HepG2 (cell line): ENCODE results near the gene ESRP2. TPM values are rescaled to one million over a fixed set of nuclear protein-coding genes. Genes with fewer than 3 reads are reported as not detected.

Experiments
- CHD4 ChIP-seq: fragments of 200-600 bp; sonication (generic); IDR thresholded peaks from 2 replicates; pipeline ENCODE4 v1.7.0; 2017; ENCODE audit warnings: mild to moderate bottlenecking, low read length, borderline replicate concordance
- MIER2 ChIP-seq: IDR thresholded peaks from 2 replicates; pipeline ENCODE4 v1.6.1; 2016; ENCODE audit warnings: missing biosample characterization, missing genetic modification reagents
- NBN ChIP-seq: fragments of 450-650 bp; conservative IDR thresholded peaks from 2 replicates; pipeline ENCODE4 v1.6.1; 2017
- NR1H2 ChIP-seq: sonication (generic); formaldehyde crosslinking; IDR thresholded peaks from 2 replicates; pipeline ENCODE4 v1.8.1; 2022; ENCODE audit warnings: low read depth, missing genetic modification reagents, borderline replicate concordance
- NR2F1 ChIP-seq, 2 experiments: fragments of 450-650 bp in 1 of 2; formaldehyde crosslinking in 1 of 2; IDR thresholded peaks; 2 replicates each; pipeline versions ENCODE4 v1.5.0 to v1.6.1; 2016 to 2020; ENCODE audit warnings: mild to moderate bottlenecking in 1 of 2, missing compliant biosample characterization in 1 of 2, missing genetic modification reagents in 1 of 2, moderate library complexity in 1 of 2
- REL ChIP-seq: sonication (generic); formaldehyde crosslinking; conservative IDR thresholded peaks from 2 replicates; pipeline ENCODE4 v1.8.0; 2022; ENCODE audit warnings: mild to moderate bottlenecking, missing genetic modification reagents, moderate library complexity
- SALL1 ChIP-seq: sonication (generic); formaldehyde crosslinking; IDR thresholded peaks from 2 replicates; pipeline ENCODE4 v1.8.0; 2022; ENCODE audit warnings: mild to moderate bottlenecking, missing genetic modification reagents
- SCMH1 ChIP-seq: sonication (generic); formaldehyde crosslinking; IDR thresholded peaks from 2 replicates; pipeline ENCODE4 v1.9.0; 2021; ENCODE audit warnings: missing genetic modification reagents, mild to moderate bottlenecking, borderline replicate concordance
- SETDB1 ChIP-seq: sonication (generic); formaldehyde crosslinking; IDR thresholded peaks from 2 replicates; pipeline ENCODE4 v1.5.1; 2020; ENCODE audit warnings: missing genetic modification reagents, mild to moderate bottlenecking, borderline replicate concordance
- SRY ChIP-seq: sonication (generic); formaldehyde crosslinking; IDR thresholded peaks from 2 replicates; pipeline ENCODE4 v1.8.0; 2022; ENCODE audit warnings: mild to moderate bottlenecking, missing genetic modification reagents
- U2AF1 ChIP-seq: fragments of 200-400 bp; formaldehyde crosslinking; optimal IDR thresholded peaks from 2 replicates; pipeline ENCODE3; 2017; ENCODE audit warnings: mild to moderate bottlenecking, low read depth, low read length
- ZFP62 ChIP-seq: sonication (generic); formaldehyde crosslinking; IDR thresholded peaks from 2 replicates; pipeline ENCODE4 v1.4.0; 2020; ENCODE audit warnings: missing genetic modification reagents
- ZNF335 ChIP-seq: sonication (generic); formaldehyde crosslinking; IDR thresholded peaks from 2 replicates; pipeline ENCODE4 v1.4.0; 2020; ENCODE audit warnings: missing genetic modification reagents
- ZNF501 ChIP-seq: sonication (generic); formaldehyde crosslinking; IDR thresholded peaks from 2 replicates; pipeline ENCODE4 v1.5.1; 2020; ENCODE audit warnings: mild to moderate bottlenecking, moderate library complexity, missing genetic modification reagents
- ZNF552 ChIP-seq: sonication (generic); formaldehyde crosslinking; IDR thresholded peaks from 2 replicates; pipeline ENCODE4 v1.9.0; 2022; ENCODE audit warnings: missing genetic modification reagents, mild to moderate bottlenecking, borderline replicate concordance
- ZNF766 ChIP-seq: sonication (generic); formaldehyde crosslinking; IDR thresholded peaks from 2 replicates; pipeline ENCODE4 v1.5.0; 2020; ENCODE audit warnings: missing genetic modification reagents, borderline replicate concordance
- polyA plus RNA-seq, 8 experiments: library from polyadenylated mRNA; depleted of rRNA in 3 of 8; stranded (reverse) in 7 of 8; unstranded in 1 of 8; fragments of >200 nt; fragmentation: Illumina TruSeq in 4 of 8; extraction: Trizol in 4 of 8; gene quantifications; 2 replicates each; pipeline versions ENCODE4 v1.2.1 to v1.2.3, GENCODE V29; 2011 to 2016; ENCODE audit warnings: low read depth in 4 of 8, missing spikeins in 1 of 8, mixed read lengths in 1 of 8; ENCODE audit not compliant: insufficient read depth in 1 of 8
- total RNA-seq, 5 experiments: library from RNA; depleted of rRNA; stranded (reverse); fragments of >200 nt; fragmentation: Illumina TruSeq; extraction: Trizol; gene quantifications; 2 replicates each; pipeline ENCODE4 v1.2.3, GENCODE V29; 2016; ENCODE audit warnings: low read depth in 1 of 5
- TF ChIP-seq, protein P1 (sequence below): sonication (generic); formaldehyde crosslinking; IDR thresholded peaks from 2 replicates; pipeline ENCODE4 v1.5.0; 2020; ENCODE audit warnings: missing genetic modification reagents, mild to moderate bottlenecking, borderline replicate concordance
- TF ChIP-seq, protein P2 (sequence below): sonication (generic); formaldehyde crosslinking; IDR thresholded peaks from 2 replicates; pipeline ENCODE4 v1.5.1; 2020; ENCODE audit warnings: mild to moderate bottlenecking, missing genetic modification reagents, moderate library complexity
- TF ChIP-seq, protein P3 (sequence below): IDR thresholded peaks from 2 replicates; pipeline ENCODE4 v1.6.1; 2016; ENCODE audit warnings: low read depth, borderline replicate concordance
- TF ChIP-seq, protein P4 (sequence below): sonication (generic); formaldehyde crosslinking; conservative IDR thresholded peaks from 2 replicates; pipeline ENCODE4 v1.5.0; 2020; ENCODE audit warnings: missing genetic modification reagents

ESRP2 gene
- total and polyA plus RNA-seq, 2 of the 13 experiments (the other 11 are each of a cell fraction or from before 2014, with no cell fraction given), result 21.1 to 32.4 TPM

GRCh38 chr16:68234188-68235107, 1.5 kb downstream of the ESRP2 start (continued):
- TF ChIP-seq, protein P1, sequence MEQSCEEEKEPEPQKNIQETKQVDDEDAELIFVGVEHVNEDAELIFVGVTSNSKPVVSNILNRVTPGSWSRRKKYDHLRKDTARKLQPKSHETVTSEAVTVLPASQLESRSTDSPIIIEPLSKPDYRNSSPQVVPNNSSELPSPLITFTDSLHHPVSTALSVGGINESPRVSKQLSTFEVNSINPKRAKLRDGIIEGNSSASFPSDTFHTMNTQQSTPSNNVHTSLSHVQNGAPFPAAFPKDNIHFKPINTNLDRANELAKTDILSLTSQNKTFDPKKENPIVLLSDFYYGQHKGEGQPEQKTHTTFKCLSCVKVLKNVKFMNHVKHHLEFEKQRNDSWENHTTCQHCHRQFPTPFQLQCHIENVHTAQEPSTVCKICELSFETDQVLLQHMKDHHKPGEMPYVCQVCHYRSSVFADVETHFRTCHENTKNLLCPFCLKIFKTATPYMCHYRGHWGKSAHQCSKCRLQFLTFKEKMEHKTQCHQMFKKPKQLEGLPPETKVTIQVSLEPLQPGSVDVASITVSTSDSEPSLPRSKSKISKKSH, result no peak
- TF ChIP-seq CHD4, result peak; percentile 59; the same call in 1 of the 2 replicates
- no peak for TF ChIP-seq NBN
- TF ChIP-seq SALL1 (CRISPR knock-in tag), result peak; percentile 90
- TF ChIP-seq U2AF1, result peak; percentile 7
- TF ChIP-seq ZNF766 (CRISPR knock-in tag), result no peak
- TF ChIP-seq SETDB1, result no peak
- peak; percentile 12 to 71; a peak in 2 of 4 replicates for TF ChIP-seq NR2F1 (CRISPR knock-in tag; IDR thresholded peaks at IDR 0.05)
- TF ChIP-seq REL, result no peak; the same call in 1 of the 2 replicates
- peak; percentile 5; the same call in 1 of the 2 replicates for TF ChIP-seq SRY
- TF ChIP-seq SCMH1 (CRISPR knock-in tag), result no peak
- TF ChIP-seq ZNF501 (CRISPR knock-in tag), result peak; percentile 73
- TF ChIP-seq, protein P2, sequence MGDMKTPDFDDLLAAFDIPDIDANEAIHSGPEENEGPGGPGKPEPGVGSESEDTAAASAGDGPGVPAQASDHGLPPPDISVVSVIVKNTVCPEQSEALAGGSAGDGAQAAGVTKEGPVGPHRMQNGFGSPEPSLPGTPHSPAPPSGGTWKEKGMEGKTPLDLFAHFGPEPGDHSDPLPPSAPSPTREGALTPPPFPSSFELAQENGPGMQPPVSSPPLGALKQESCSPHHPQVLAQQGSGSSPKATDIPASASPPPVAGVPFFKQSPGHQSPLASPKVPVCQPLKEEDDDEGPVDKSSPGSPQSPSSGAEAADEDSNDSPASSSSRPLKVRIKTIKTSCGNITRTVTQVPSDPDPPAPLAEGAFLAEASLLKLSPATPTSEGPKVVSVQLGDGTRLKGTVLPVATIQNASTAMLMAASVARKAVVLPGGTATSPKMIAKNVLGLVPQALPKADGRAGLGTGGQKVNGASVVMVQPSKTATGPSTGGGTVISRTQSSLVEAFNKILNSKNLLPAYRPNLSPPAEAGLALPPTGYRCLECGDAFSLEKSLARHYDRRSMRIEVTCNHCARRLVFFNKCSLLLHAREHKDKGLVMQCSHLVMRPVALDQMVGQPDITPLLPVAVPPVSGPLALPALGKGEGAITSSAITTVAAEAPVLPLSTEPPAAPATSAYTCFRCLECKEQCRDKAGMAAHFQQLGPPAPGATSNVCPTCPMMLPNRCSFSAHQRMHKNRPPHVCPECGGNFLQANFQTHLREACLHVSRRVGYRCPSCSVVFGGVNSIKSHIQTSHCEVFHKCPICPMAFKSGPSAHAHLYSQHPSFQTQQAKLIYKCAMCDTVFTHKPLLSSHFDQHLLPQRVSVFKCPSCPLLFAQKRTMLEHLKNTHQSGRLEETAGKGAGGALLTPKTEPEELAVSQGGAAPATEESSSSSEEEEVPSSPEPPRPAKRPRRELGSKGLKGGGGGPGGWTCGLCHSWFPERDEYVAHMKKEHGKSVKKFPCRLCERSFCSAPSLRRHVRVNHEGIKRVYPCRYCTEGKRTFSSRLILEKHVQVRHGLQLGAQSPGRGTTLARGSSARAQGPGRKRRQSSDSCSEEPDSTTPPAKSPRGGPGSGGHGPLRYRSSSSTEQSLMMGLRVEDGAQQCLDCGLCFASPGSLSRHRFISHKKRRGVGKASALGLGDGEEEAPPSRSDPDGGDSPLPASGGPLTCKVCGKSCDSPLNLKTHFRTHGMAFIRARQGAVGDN (CRISPR knock-in tag), result peak; percentile 73
- TF ChIP-seq, protein P3, sequence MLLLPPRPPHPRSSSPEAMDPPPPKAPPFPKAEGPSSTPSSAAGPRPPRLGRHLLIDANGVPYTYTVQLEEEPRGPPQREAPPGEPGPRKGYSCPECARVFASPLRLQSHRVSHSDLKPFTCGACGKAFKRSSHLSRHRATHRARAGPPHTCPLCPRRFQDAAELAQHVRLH (CRISPR knock-in tag), result no peak
- TF ChIP-seq, protein P4, sequence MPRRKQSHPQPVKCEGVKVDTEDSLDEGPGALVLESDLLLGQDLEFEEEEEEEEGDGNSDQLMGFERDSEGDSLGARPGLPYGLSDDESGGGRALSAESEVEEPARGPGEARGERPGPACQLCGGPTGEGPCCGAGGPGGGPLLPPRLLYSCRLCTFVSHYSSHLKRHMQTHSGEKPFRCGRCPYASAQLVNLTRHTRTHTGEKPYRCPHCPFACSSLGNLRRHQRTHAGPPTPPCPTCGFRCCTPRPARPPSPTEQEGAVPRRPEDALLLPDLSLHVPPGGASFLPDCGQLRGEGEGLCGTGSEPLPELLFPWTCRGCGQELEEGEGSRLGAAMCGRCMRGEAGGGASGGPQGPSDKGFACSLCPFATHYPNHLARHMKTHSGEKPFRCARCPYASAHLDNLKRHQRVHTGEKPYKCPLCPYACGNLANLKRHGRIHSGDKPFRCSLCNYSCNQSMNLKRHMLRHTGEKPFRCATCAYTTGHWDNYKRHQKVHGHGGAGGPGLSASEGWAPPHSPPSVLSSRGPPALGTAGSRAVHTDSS (CRISPR knock-in tag), result no peak
- TF ChIP-seq ZFP62 (CRISPR knock-in tag), result no peak
- no peak; the same call in 1 of the 2 replicates for TF ChIP-seq ZNF335
- no peak for TF ChIP-seq MIER2 (CRISPR knock-in tag)
- TF ChIP-seq ZNF552 (CRISPR knock-in tag), result 0 out of 2 replicates have a peak, but pooled peaks have one; percentile 46
- peak; percentile 87; the same call in 1 of the 2 replicates for TF ChIP-seq NR1H2 (CRISPR knock-in tag)
